Liver (tissue), 9 donors: Measurements from ENCODE around the gene ACOT8. TPM values are rescaled to one million over a fixed set of nuclear protein-coding genes. Genes with fewer than 3 reads are reported as not detected.
A peak's percentile ranks its signal among the peaks of the same experiment; 100 is the strongest.

ENCODE experiments used
- DNase-seq: peaks from one replicate; pipeline ENCODE4 v3.0.0-alpha.2; 2017; ENCODE audit warnings: low spot score
- H3K27ac ChIP-seq, 2 donors: one replicate each; pipeline ENCODE4 v1.7.0; 2013; ENCODE audit warnings: inconsistent platforms in 2 of 2, low read length in 2 of 2, control low read depth in 1 of 2, low read depth in 1 of 2, mild to moderate bottlenecking in 1 of 2
- H3K27me3 ChIP-seq, 4 donors: one replicate each; pipeline versions ENCODE4 v1.6.1 to v1.7.0; 2013; ENCODE audit warnings: low read length in 3 of 4, inconsistent platforms in 1 of 4, mild to moderate bottlenecking in 1 of 4, moderate library complexity in 1 of 4; ENCODE audit not compliant: control insufficient read depth in 4 of 4, insufficient read depth in 4 of 4
- H3K36me3 ChIP-seq, 4 donors: one replicate each; pipeline versions ENCODE4 v1.6.1 to v1.7.0; 2013; ENCODE audit warnings: low read length in 3 of 4, mild to moderate bottlenecking in 3 of 4, low read depth in 1 of 4, moderate library complexity in 1 of 4; ENCODE audit not compliant: control insufficient read depth in 4 of 4, insufficient read depth in 3 of 4
- H3K4me1 ChIP-seq, 4 donors: one replicate each; pipeline versions ENCODE4 v1.6.1 to v1.7.0; 2013; ENCODE audit warnings: low read length in 3 of 4, mild to moderate bottlenecking in 3 of 4, moderate library complexity in 1 of 4; ENCODE audit not compliant: control insufficient read depth in 4 of 4, insufficient read depth in 4 of 4
- H3K4me3 ChIP-seq, 3 donors: one replicate each; pipeline versions ENCODE4 v1.6.1 to v1.7.0; 2013; ENCODE audit warnings: low read length in 3 of 3, control low read depth in 1 of 3, low read depth in 1 of 3, mild to moderate bottlenecking in 1 of 3
- H3K9ac ChIP-seq, 2 donors: one replicate each; pipeline ENCODE4 v1.7.0; 2013; ENCODE audit warnings: low read length in 2 of 2, mild to moderate bottlenecking in 2 of 2, moderate library complexity in 2 of 2, control low read depth in 1 of 2, low read depth in 1 of 2
- H3K9me3 ChIP-seq, 4 donors: one replicate each; pipeline versions ENCODE4 v1.6.1 to v1.7.0; 2013; ENCODE audit warnings: low read length in 3 of 4; ENCODE audit not compliant: control insufficient read depth in 4 of 4
- EGR1 ChIP-seq, 2 donors: IDR thresholded peaks; 2 replicates each; pipeline ENCODE4 v1.6.1; 2016 to 2018; ENCODE audit warnings: antibody characterized with exemption in 2 of 2, low read depth in 2 of 2
- FOXA1 ChIP-seq: IDR thresholded peaks from 2 replicates; pipeline ENCODE4 v1.6.1; 2016; ENCODE audit warnings: antibody characterized with exemption
- FOXA2 ChIP-seq: IDR thresholded peaks from 2 replicates; pipeline ENCODE4 v1.6.1; 2016; ENCODE audit warnings: antibody characterized with exemption
- GABPA ChIP-seq, 2 donors: IDR thresholded peaks in 1 of 2; conservative IDR thresholded peaks in 1 of 2; 2 replicates each; pipeline ENCODE4 v1.6.1; 2016; ENCODE audit warnings: antibody characterized with exemption in 2 of 2, mild to moderate bottlenecking in 1 of 2, moderate library complexity in 1 of 2
- HNF4A ChIP-seq, 2 donors: conservative IDR thresholded peaks; 2 replicates each; pipeline ENCODE4 v1.6.1; 2016; ENCODE audit warnings: antibody characterized with exemption in 2 of 2, mild to moderate bottlenecking in 2 of 2
- HNF4G ChIP-seq: IDR thresholded peaks from 2 replicates; pipeline ENCODE4 v1.6.1; 2016; ENCODE audit warnings: antibody characterized with exemption
- JUND ChIP-seq, 2 donors: IDR thresholded peaks; 2 replicates each; pipeline ENCODE4 v1.6.1; 2016; ENCODE audit warnings: antibody characterized with exemption in 2 of 2
- MAX ChIP-seq: IDR thresholded peaks from 2 replicates; pipeline ENCODE4 v1.6.1; 2016; ENCODE audit warnings: antibody characterized with exemption
- NR2F2 ChIP-seq: IDR thresholded peaks from 2 replicates; pipeline ENCODE4 v1.6.1; 2016; ENCODE audit warnings: antibody characterized with exemption
- RAD21 ChIP-seq, 2 donors: IDR thresholded peaks; 2 replicates each; pipeline ENCODE4 v1.6.1; 2016; ENCODE audit warnings: antibody characterized with exemption in 2 of 2, mild to moderate bottlenecking in 2 of 2
- RXRA ChIP-seq, 2 donors: IDR thresholded peaks; 2 replicates each; pipeline ENCODE4 v1.6.1; 2017 to 2018; ENCODE audit warnings: antibody characterized with exemption in 2 of 2, mild to moderate bottlenecking in 1 of 2
- SP1 ChIP-seq: IDR thresholded peaks from 2 replicates; pipeline ENCODE4 v1.6.1; 2018; ENCODE audit warnings: antibody characterized with exemption, mild to moderate bottlenecking
- TAF1 ChIP-seq: conservative IDR thresholded peaks from 2 replicates; pipeline ENCODE4 v1.6.1; 2016; ENCODE audit warnings: antibody characterized with exemption, mild to moderate bottlenecking
- YY1 ChIP-seq: IDR thresholded peaks from 2 replicates; pipeline ENCODE4 v1.6.1; 2016; ENCODE audit warnings: antibody characterized with exemption, mild to moderate bottlenecking
- ZBTB33 ChIP-seq: IDR thresholded peaks from 2 replicates; pipeline ENCODE4 v1.6.1; 2016; ENCODE audit warnings: antibody characterized with exemption
- WGBS: extraction: QIAGEN DNeasy Blood & Tissue Kit; methylation state at CpG from one replicate; pipeline ENCODE4 v1.1.7; 2013; 5-methylcytosine and 5-hydroxymethylcytosine counted together
- polyA plus RNA-seq, 2 donors: library from polyadenylated mRNA; stranded (reverse) in 1 of 2; unstranded in 1 of 2; fragments of 200-250 nt in 1 of 2; fragments of >200 nt in 1 of 2; fragmentation: Nextera tagmentation in 1 of 2; extraction: Ambion mirVana in 1 of 2; gene quantifications; one replicate each; pipeline versions ENCODE4 v1.2.1 to v1.2.3, GENCODE V29; 2013 to 2015
- total RNA-seq, 2 donors: library from RNA; depleted of rRNA; stranded (reverse); fragments of >200 nt; gene quantifications; one replicate each; pipeline ENCODE4 v1.2.3, GENCODE V29; 2014
- TF ChIP-seq, protein P1 (sequence below): IDR thresholded peaks from 2 replicates; pipeline ENCODE4 v1.6.1; 2016; ENCODE audit warnings: antibody characterized with exemption, mild to moderate bottlenecking
- TF ChIP-seq, protein P2 (sequence below): fragments of 150-350 bp; IDR thresholded peaks from 2 replicates; pipeline ENCODE4 v1.5.1; 2017; ENCODE audit warnings: improper control_type of control experiment, low read depth, low read length; ENCODE audit not compliant: missing input control
- TF ChIP-seq, protein P3 (sequence below): IDR thresholded peaks from 2 replicates; pipeline ENCODE4 v1.6.1; 2016; ENCODE audit warnings: antibody characterized with exemption
- donor health status: healthy.
- donor health status: healthy.
- donor health status: healthy.
- donor health status: healthy.
- donor health status: healthy.

Gene ACOT8
- total and polyA plus RNA-seq, 4 donors, result 24.4 to 27.1 (median 24.5) TPM

GRCh38 chr20:45880988-45881788 lies 24.0 kb upstream of the ACOT8 start, which contains the start of gene ZSWIM1:
TSS of gene ZSWIM1 (plus strand) at chr20:45881227. CDS start at chr20:45882593, 1,366 bp downstream.
- Histone ChIP-seq H3K9ac (peak within 1 kb of the TSS; percentile 66 to 92), H3K36me3 (peaks cover 6 to 30% (median 15%) of the 10 kb centered on the region in 4 donors), H3K27ac (peak within 1 kb of the TSS; percentile 73 to 82), H3K27me3 (no peaks in the 10 kb centered on the region), H3K4me3 (peak within 1 kb of the TSS; percentile 65 to 88 (median 77)), H3K4me1 (peaks cover 0 to 9% (median 4%) of the 10 kb centered on the region in 4 donors), H3K9me3 (no peaks in the 10 kb centered on the region)
- WGBS, result under 1% methylated on average over 23 of the region's 23 CpGs
- TF ChIP-seq MAX, result no peak
- peak; percentile 23 to 68 for TF ChIP-seq HNF4A (conservative IDR thresholded peaks at IDR 0.05)
- TF ChIP-seq EGR1 (IDR thresholded peaks at IDR 0.05; ENCODE audit: low read depth in 2 of 2), result no peak
- TF ChIP-seq RAD21 (IDR thresholded peaks at IDR 0.05), result peak in 1 of 2 donors; percentile 25
- no peak for TF ChIP-seq HNF4G
- peak; percentile 99 for TF ChIP-seq NR2F2
- peak in 1 of 2 donors; percentile 9 for TF ChIP-seq GABPA (IDR thresholded peaks at IDR 0.05 in 1 of 2, conservative IDR thresholded peaks at IDR 0.05 in 1 of 2)
- TF ChIP-seq, protein P1, sequence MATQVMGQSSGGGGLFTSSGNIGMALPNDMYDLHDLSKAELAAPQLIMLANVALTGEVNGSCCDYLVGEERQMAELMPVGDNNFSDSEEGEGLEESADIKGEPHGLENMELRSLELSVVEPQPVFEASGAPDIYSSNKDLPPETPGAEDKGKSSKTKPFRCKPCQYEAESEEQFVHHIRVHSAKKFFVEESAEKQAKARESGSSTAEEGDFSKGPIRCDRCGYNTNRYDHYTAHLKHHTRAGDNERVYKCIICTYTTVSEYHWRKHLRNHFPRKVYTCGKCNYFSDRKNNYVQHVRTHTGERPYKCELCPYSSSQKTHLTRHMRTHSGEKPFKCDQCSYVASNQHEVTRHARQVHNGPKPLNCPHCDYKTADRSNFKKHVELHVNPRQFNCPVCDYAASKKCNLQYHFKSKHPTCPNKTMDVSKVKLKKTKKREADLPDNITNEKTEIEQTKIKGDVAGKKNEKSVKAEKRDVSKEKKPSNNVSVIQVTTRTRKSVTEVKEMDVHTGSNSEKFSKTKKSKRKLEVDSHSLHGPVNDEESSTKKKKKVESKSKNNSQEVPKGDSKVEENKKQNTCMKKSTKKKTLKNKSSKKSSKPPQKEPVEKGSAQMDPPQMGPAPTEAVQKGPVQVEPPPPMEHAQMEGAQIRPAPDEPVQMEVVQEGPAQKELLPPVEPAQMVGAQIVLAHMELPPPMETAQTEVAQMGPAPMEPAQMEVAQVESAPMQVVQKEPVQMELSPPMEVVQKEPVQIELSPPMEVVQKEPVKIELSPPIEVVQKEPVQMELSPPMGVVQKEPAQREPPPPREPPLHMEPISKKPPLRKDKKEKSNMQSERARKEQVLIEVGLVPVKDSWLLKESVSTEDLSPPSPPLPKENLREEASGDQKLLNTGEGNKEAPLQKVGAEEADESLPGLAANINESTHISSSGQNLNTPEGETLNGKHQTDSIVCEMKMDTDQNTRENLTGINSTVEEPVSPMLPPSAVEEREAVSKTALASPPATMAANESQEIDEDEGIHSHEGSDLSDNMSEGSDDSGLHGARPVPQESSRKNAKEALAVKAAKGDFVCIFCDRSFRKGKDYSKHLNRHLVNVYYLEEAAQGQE, result peak; percentile 90
- TF ChIP-seq, protein P2, sequence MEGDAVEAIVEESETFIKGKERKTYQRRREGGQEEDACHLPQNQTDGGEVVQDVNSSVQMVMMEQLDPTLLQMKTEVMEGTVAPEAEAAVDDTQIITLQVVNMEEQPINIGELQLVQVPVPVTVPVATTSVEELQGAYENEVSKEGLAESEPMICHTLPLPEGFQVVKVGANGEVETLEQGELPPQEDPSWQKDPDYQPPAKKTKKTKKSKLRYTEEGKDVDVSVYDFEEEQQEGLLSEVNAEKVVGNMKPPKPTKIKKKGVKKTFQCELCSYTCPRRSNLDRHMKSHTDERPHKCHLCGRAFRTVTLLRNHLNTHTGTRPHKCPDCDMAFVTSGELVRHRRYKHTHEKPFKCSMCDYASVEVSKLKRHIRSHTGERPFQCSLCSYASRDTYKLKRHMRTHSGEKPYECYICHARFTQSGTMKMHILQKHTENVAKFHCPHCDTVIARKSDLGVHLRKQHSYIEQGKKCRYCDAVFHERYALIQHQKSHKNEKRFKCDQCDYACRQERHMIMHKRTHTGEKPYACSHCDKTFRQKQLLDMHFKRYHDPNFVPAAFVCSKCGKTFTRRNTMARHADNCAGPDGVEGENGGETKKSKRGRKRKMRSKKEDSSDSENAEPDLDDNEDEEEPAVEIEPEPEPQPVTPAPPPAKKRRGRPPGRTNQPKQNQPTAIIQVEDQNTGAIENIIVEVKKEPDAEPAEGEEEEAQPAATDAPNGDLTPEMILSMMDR, result peak; percentile 1
- TF ChIP-seq ZBTB33, result no peak
- peak; percentile 98 for TF ChIP-seq SP1
- TF ChIP-seq, protein P3, sequence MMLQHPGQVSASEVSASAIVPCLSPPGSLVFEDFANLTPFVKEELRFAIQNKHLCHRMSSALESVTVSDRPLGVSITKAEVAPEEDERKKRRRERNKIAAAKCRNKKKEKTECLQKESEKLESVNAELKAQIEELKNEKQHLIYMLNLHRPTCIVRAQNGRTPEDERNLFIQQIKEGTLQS, result no peak
- no peak for TF ChIP-seq JUND (IDR thresholded peaks at IDR 0.05)
- peak; percentile 81 to 91 for TF ChIP-seq RXRA (IDR thresholded peaks at IDR 0.05)
- TF ChIP-seq FOXA2, result no peak
- no peak for TF ChIP-seq FOXA1
- peak; percentile 79 for TF ChIP-seq TAF1
- peak; percentile 99 for TF ChIP-seq YY1
- DNase-seq, result peak; percentile 100
